BE2C (cell line): ENCODE results near the gene TCF23.

Source experiments
- DNase-seq: peaks from one replicate; pipeline ENCODE4 v3.0.0-alpha.2; 2020
- H3K27me3 ChIP-seq: fragments of 250-450 bp; sonication (Bioruptor Pico); 2 replicates; pipeline ENCODE4 v1.5.1; 2020; ENCODE audit warnings: mild to moderate bottlenecking
- H3K36me3 ChIP-seq: fragments of 250-450 bp; sonication (Bioruptor Pico); 2 replicates; pipeline ENCODE4 v1.5.1; 2020; ENCODE audit warnings: mild to moderate bottlenecking
- H3K4me1 ChIP-seq: fragments of 250-450 bp; sonication (Bioruptor Pico); 2 replicates; pipeline ENCODE4 v1.5.1; 2020
- H3K4me3 ChIP-seq: 2 replicates; pipeline ENCODE4 v1.5.1; 2011; ENCODE audit warnings: low read depth, low read length
- H3K9me3 ChIP-seq: fragments of 250-450 bp; sonication (Bioruptor Pico); 2 replicates; pipeline ENCODE4 v1.5.1; 2020
- CTCF ChIP-seq: IDR thresholded peaks from 2 replicates; pipeline ENCODE4 v1.5.1; 2012; ENCODE audit warnings: mild to moderate bottlenecking, low read depth, low read length

TCF23 gene

GRCh38 chr2:27121906-27122305 is 26.9 kb upstream of the TCF23 start:
- H3K4me1 ChIP-seq: no peaks in the 10 kb centered on the region; the same call in 1 of the 2 replicates

GRCh38 chr2:27122791-27123190 is 26.0 kb upstream of the TCF23 start:
- TF ChIP-seq CTCF: no peak
- Histone ChIP-seq H3K27me3 (no peaks in the 10 kb centered on the region), H3K4me3 (peak overlapping the region; percentile 65; the same call in 1 of the 2 replicates)

More at GRCh38 chr2:27121906-27122305, 26.9 kb upstream of the TCF23 start:
- H3K4me3 ChIP-seq: no peak overlapping the region
- no peaks in the 10 kb centered on the region for H3K36me3 ChIP-seq
- no peak for DNase-seq
- no peaks in the 10 kb centered on the region for H3K9me3 ChIP-seq
- no peaks in the 10 kb centered on the region for H3K27me3 ChIP-seq
- no peak for TF ChIP-seq CTCF

GRCh38 chr2:27123302-27124150 is 25.3 kb upstream of the TCF23 start, which contains the start of gene ABHD1:
TSS of gene ABHD1 (plus strand) at chr2:27123815. CDS start at chr2:27123949, 134 bp downstream.
- no peaks in the 10 kb centered on the region; the same call in 1 of the 2 replicates for H3K4me1 ChIP-seq
- no peak for TF ChIP-seq CTCF
- no peaks in the 10 kb centered on the region for H3K27me3 ChIP-seq
- peak within 1 kb of the TSS; percentile 65 for H3K4me3 ChIP-seq
- DNase-seq: peak; percentile 77
- H3K9me3 ChIP-seq: no peaks in the 10 kb centered on the region
- no peaks in the 10 kb centered on the region for H3K36me3 ChIP-seq

More at GRCh38 chr2:27122791-27123190, 26.0 kb upstream of the TCF23 start:
- Histone ChIP-seq H3K36me3 (no peaks in the 10 kb centered on the region), H3K9me3 (no peaks in the 10 kb centered on the region), H3K4me1 (no peaks in the 10 kb centered on the region; the same call in 1 of the 2 replicates)
- DNase-seq: no peak

- no peaks in the 10 kb centered on the region for H3K36me3 ChIP-seq
- no peak for DNase-seq
- H3K9me3 ChIP-seq: no peaks in the 10 kb centered on the region
- no peaks in the 10 kb centered on the region for H3K27me3 ChIP-seq
- no peak overlapping the region for H3K4me3 ChIP-seq
- no peak for TF ChIP-seq CTCF
- no peaks in the 10 kb centered on the region; the same call in 1 of the 2 replicates for H3K4me1 ChIP-seq
Measured at GRCh38 chr2:27125104-27125503, 23.7 kb upstream of the TCF23 start.

GRCh38 chr2:27126252-27126710 is 22.5 kb upstream of the TCF23 start:
- peaks cover 9% of the 10 kb centered on the region for H3K36me3 ChIP-seq
- no peak for DNase-seq
- H3K4me1 ChIP-seq: no peaks in the 10 kb centered on the region; the same call in 1 of the 2 replicates
- H3K9me3 ChIP-seq: no peaks in the 10 kb centered on the region
- no peaks in the 10 kb centered on the region for H3K27me3 ChIP-seq
- TF ChIP-seq CTCF: no peak
- no peak overlapping the region for H3K4me3 ChIP-seq
